HG03095 (cell line): ENCODE data around the gene TAF4.
A peak's percentile ranks its signal among the peaks of the same experiment; 100 is the strongest.

Experiments
- ATAC-seq: cut with Tn5 transposase; IDR thresholded peaks from one replicate; pipeline ENCODE4 v1.9.1; 2021; ENCODE audit warnings: moderate library complexity; ENCODE audit not compliant: unreplicated experiment

TAF4 gene

DNA sequence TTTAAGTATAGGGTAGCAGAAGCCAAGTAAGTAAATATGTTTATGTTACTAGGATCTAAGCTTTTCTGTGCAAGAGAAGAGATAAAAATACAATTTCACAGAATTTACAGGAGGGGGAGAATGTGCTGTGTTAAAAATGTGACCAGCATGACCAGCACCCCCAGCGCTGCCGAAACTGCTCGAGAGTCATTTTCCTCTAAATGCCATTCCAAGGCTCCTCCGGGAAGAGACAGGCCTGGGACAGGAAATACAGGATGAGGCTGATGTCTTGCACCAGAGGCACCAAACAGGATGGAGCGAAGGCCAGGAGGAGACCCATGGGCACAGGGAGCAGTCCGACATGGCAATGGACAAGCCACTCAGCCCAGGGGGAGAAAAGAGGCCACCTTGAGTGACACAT lies 21.1 kb downstream of the TAF4 start:
- ATAC-seq = no peak

- ATAC-seq = no peak
These were observed 22.4 kb downstream of the TAF4 start for GRCh38 chr20:62043131-62043914.

GRCh38 chr20:62042025-62042820 lies 23.5 kb downstream of the TAF4 start:
- no peak for ATAC-seq

DNA sequence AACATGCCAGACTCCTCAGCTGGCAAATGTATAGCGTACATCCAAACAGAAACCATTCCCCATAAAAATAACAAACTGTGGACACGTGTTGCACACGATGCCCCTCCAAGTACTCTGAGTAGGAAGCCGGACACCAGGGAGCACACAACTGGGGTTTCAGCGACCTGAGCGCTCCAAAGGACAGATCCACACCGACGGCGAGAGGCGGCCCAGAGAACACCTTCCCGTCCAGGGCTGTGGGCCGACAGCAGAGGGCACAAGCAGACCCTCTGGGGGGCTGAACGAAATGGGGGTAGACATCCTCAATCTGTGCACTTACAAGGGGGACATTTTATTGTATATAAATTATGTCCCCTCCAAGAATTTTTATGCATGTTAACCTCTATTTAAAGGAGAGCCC lies 24.7 kb downstream of the TAF4 start:
- no peak for ATAC-seq

DNA sequence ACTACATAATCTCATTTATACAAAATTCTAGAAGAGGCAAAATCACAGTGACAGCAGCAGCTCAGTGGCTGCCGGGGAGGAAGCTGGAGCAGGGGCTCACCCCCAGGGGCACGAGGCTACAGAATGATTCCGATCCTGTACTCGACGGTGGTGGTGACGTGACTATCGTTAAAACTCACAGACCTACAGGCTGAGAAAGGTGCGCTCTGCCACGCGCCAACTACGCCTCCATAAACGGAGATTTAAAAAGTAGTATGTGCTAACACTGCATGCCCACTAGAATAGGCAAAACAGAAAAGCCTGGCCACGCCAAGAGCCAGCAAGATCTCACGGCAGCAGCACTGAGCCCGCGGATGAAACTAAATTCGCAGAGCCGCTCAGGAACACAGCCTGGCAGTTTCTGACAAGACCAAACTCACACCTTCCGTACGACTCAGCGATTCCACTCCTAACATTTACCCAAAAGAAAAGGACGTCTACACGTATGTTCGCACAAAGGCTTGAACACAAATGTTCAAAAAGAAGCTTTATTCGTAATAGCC lies 25.2 kb downstream of the TAF4 start:
- no peak for ATAC-seq

DNA sequence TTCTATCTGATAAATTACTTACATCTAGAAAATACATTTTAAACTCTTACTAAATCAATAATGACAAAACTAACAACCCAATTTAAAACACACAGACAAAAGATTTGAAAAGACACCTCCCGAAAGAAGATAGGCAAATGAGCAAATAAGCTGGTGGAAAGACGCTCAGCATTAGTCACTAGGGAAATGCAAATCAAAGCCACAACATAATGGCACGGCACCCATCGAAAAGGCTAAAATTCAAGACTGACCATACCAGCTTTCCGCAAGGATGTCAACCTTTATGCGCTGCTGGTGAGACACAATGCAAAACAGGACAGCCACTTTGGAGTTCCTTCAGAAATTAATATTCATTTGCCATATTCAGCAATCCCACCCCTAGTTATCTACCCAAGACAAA lies 25.9 kb downstream of the TAF4 start:
- no peak for ATAC-seq

- ATAC-seq = no peak
These were observed 32.9 kb downstream of the TAF4 start for GRCh38 chr20:62032609-62033368.

DNA sequence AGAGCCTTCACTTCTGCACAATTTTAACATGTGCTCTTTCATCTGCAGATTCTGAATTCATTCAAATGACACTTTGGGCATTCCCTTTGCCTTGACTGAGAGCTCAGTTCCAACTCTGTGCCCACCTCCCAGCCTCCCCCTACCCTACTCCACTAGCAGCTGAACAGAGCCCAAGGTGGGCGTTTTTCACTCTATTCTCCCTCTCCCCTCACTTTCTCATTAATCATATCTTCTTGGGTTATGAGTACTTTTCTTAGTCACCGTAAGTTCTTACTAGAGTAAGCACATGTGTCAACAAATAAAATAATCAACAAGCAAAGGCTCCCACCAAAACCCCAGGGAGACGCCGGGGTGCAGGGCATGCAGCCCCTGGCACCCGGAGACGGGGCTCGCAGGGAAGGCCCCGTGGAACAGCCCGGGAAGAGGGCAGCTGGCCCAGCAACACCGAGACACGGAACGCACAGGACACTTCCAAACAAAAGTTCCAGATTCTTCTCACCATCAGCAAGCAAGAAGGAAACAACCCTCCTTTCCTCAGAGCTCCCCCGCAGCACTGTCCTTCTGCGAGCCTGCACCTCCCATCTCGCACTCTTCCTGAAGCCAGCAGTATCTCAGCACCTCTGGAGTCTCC lies 34.1 kb downstream of the TAF4 start:
- ATAC-seq = no peak

GRCh38 chr20:62030834-62031434 lies 34.7 kb downstream of the TAF4 start:
- peak; percentile 87 for ATAC-seq

GRCh38 chr20:62030357-62030756 lies 35.3 kb downstream of the TAF4 start:
- ATAC-seq = no peak

DNA sequence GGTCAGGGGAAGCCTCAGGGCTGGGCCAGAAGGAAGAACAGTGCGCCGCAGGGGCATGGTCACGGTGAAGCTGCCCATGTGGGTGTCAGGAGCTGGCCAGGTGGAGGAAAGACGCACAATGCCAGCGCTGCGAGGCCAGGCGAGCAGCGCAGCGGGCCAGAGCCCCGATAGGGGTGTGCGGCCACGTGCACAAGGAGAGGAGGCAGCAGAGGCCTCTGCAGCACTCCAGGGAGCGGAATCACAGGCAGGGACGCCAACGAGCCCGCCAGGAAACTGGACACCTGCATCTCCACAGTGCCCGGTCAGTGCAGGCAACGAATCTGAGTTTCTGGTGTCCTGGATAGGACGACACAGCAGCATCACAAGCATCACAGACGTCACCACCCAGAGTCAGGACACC lies 35.7 kb downstream of the TAF4 start:
- ATAC-seq = no peak

GRCh38 chr20:62029296-62029695 lies 36.4 kb downstream of the TAF4 start:
- no peak for ATAC-seq

DNA sequence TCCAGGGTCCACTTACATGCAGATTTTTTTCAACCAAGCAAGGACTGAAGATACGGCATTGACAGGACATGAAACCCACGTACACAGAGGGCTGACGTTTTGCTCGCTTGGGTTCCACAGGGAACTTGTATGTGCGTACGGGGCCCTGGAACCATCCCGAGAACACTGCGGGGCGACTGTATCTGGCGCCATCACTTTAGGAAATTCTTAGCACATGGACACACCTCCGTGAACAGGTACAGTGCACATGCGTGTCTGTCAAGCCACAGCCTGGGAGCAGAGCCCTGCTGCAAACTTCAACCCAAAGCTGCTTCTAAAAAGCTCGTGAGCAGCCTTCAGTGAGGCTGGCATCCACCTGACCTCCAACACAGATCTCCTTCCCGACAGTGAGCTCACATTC lies 37.3 kb downstream of the TAF4 start:
- no peak for ATAC-seq

- no peak for ATAC-seq
These were observed 37.9 kb downstream of the TAF4 start for GRCh38 chr20:62027698-62028321.

- ATAC-seq = no peak
These were observed 38.6 kb downstream of the TAF4 start for GRCh38 chr20:62027116-62027515.

- ATAC-seq = no peak
These were observed 39.2 kb downstream of the TAF4 start for GRCh38 chr20:62026564-62026856.

GRCh38 chr20:62025832-62026563 lies 39.7 kb downstream of the TAF4 start:
- no peak for ATAC-seq

DNA sequence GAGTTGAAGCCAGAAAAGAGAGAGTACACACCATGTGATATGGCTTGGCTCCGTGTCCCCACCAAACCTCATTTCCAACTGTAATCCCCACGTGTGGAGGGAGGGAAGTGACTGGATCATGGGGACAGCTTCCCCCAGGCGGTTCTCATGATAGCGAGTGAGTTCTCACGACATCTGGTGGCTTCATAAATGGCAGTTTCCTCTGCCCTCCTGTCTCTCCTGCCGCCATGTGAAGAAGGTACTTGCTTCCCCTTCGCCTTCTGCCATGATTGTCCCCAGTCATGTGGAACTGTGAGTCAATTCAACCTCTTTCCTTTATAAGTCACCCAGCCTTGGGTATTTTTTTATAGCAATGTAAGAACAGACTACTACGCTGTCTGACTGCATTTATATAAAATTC lies 40.3 kb downstream of the TAF4 start:
- ATAC-seq = no peak

- ATAC-seq = no peak
These were observed 41.7 kb downstream of the TAF4 start for GRCh38 chr20:62023935-62024334.
